Endothelial cell of umbilical vein (primary cell): ENCODE measurements around the gene PLAGL1. TPM values are rescaled to one million over a fixed set of nuclear protein-coding genes. Genes with fewer than 3 reads are reported as not detected.

Experiments
- BruUV-seq: library from RNA; stranded (reverse); fragments of 400-500 nt; replicated peaks from 2 replicates; lab custom pipeline; 2021; lab: Mats Ljungman, UMichigan
- CTCF ChIA-PET: fragments of 300-600, 350-600 bp; sonication (Branson Sonifier 250); formaldehyde crosslinking; loops from one replicate; lab custom pipeline; 2021; ENCODE audit warnings: antibody characterized with exemption, inconsistent platforms; lab: Charles Lee
- POLR2A ChIA-PET: fragments of 300-600, 350-600 bp; sonication (Branson Sonifier 250); formaldehyde crosslinking; loops from one replicate; lab custom pipeline; 2021; ENCODE audit warnings: antibody characterized with exemption, inconsistent platforms; lab: Charles Lee
- DNase-seq: peaks from one replicate; pipeline ENCODE4 v3.0.0-alpha.2; 2011; ENCODE audit warnings: low read depth, low spot score
- FAIRE-seq: peaks from 2 replicates; lab custom pipeline; 2011; peaks lifted over from hg19 to GRCh38; lab: Jason Lieb, UNC
- H2AFZ ChIP-seq: 2 replicates; pipeline ENCODE4 v1.6.0; 2012; ENCODE audit warnings: low read depth, low read length, control low read depth, inconsistent platforms
- H3K27ac ChIP-seq: 2 replicates; pipeline ENCODE4 v1.5.1; 2011; ENCODE audit warnings: low read depth, mild to moderate bottlenecking, control low read depth, low read length, moderate library complexity; ENCODE audit not compliant: insufficient read depth
- H3K27me3 ChIP-seq, 2 experiments: 2 replicates each; pipeline versions ENCODE4 v1.6.0 to v1.6.1; 2011; ENCODE audit warnings: low read length in 2 of 2, mixed read lengths in 1 of 2; ENCODE audit not compliant: control insufficient read depth in 2 of 2, insufficient read depth in 2 of 2
- H3K36me3 ChIP-seq, 2 experiments: 2 replicates in 1 of 2; 3 replicates in 1 of 2; pipeline ENCODE4 v1.5.1; 2011; ENCODE audit warnings: low read length in 2 of 2, mild to moderate bottlenecking in 1 of 2, moderate library complexity in 1 of 2; ENCODE audit not compliant: control insufficient read depth in 2 of 2, insufficient read depth in 2 of 2; ENCODE audit errors: extremely low read depth in 1 of 2
- H3K4me1 ChIP-seq: 3 replicates; pipeline ENCODE4 v1.5.1; 2011; ENCODE audit warnings: mild to moderate bottlenecking, low read length; ENCODE audit not compliant: control insufficient read depth, insufficient read depth; ENCODE audit errors: extremely low read depth
- H3K4me2 ChIP-seq: 2 replicates; pipeline ENCODE4 v1.6.1; 2011; ENCODE audit warnings: low read length, control low read depth, mixed read lengths; ENCODE audit not compliant: insufficient read depth
- H3K4me3 ChIP-seq, 3 experiments: fragments of 200-600 bp in 1 of 3; sonication (generic), shearing (Covaris generic) in 1 of 3; replicated peaks in 1 of 3; 2 replicates each; pipeline ENCODE4 v1.5.1; 2011 to 2016; ENCODE audit warnings: control low read depth in 3 of 3, low read length in 3 of 3, mild to moderate bottlenecking in 2 of 3, inconsistent platforms in 1 of 3, low read depth in 1 of 3, moderate library complexity in 1 of 3; ENCODE audit not compliant: insufficient read depth in 1 of 3
- H3K79me2 ChIP-seq: 2 replicates; pipeline ENCODE4 v1.6.0; 2012; ENCODE audit warnings: low read length, inconsistent platforms; ENCODE audit not compliant: control insufficient read depth, insufficient read depth
- H3K9ac ChIP-seq: replicated peaks from 2 replicates; pipeline ENCODE3; 2011; ENCODE audit warnings: low read length, control low read depth; ENCODE audit not compliant: insufficient read depth; ENCODE audit errors: extremely low read depth
- H3K9me1 ChIP-seq: replicated peaks from 3 replicates; pipeline ENCODE4 v1.6.0; 2011; ENCODE audit warnings: mild to moderate bottlenecking, low read length; ENCODE audit not compliant: control insufficient read depth, insufficient read depth; ENCODE audit errors: extremely low read depth
- H3K9me3 ChIP-seq: replicated peaks from 2 replicates; pipeline ENCODE4 v1.5.1; 2012; ENCODE audit warnings: low read length, inconsistent platforms; ENCODE audit not compliant: control insufficient read depth, insufficient read depth
- H4K20me1 ChIP-seq: replicated peaks from 2 replicates; pipeline ENCODE3; 2011; ENCODE audit warnings: mild to moderate bottlenecking, low read length; ENCODE audit not compliant: control insufficient read depth, insufficient read depth; ENCODE audit errors: extremely low read depth
- EZH2 ChIP-seq: IDR thresholded peaks from 2 replicates; pipeline ENCODE4 v1.6.1; 2012; ENCODE audit warnings: borderline replicate concordance, low read depth, mild to moderate bottlenecking, moderate library complexity, low read length, inconsistent platforms; ENCODE audit not compliant: severe bottlenecking
- FOS ChIP-seq: IDR thresholded peaks from 2 replicates; pipeline ENCODE4 v1.6.1; 2011; ENCODE audit warnings: mild to moderate bottlenecking, low read length, moderate library complexity, borderline replicate concordance; ENCODE audit not compliant: insufficient read depth
- GATA2 ChIP-seq: IDR thresholded peaks from 2 replicates; pipeline ENCODE4 v1.7.0; 2011; ENCODE audit warnings: low read depth, mild to moderate bottlenecking, moderate library complexity, mixed read lengths, low read length; ENCODE audit not compliant: insufficient read length, insufficient read depth
- JUN ChIP-seq: IDR thresholded peaks from 2 replicates; pipeline ENCODE4 v1.6.1; 2011; ENCODE audit warnings: borderline replicate concordance, low read depth; ENCODE audit not compliant: insufficient read length, insufficient read depth
- MAX ChIP-seq: IDR thresholded peaks from 2 replicates; pipeline ENCODE4 v1.6.1; 2011; ENCODE audit not compliant: insufficient read depth, insufficient read length
- MYC ChIP-seq: IDR thresholded peaks from one replicate; pipeline ENCODE4 v1.6.1; 2011; ENCODE audit warnings: mild to moderate bottlenecking, low read depth, low read length
- POLR2A ChIP-seq: IDR thresholded peaks from 2 replicates; pipeline ENCODE4 v1.6.1; 2012; ENCODE audit warnings: low read depth, mild to moderate bottlenecking, control low read depth, low read length
- POLR2AphosphoS5 ChIP-seq: IDR thresholded peaks from 2 replicates; pipeline ENCODE4 v1.6.1; 2012; ENCODE audit warnings: low read depth, mild to moderate bottlenecking, control low read depth, low read length, moderate library complexity; ENCODE audit not compliant: insufficient read depth
- dilution Hi-C: fragments of 300-500 bp; cut with MboI; formaldehyde crosslinking; loops from one replicate; pipeline ENCODE4 v1.15.0; 2019; ENCODE audit warnings: low sequenced_read_pairs; ENCODE audit not compliant: extremely low pct_ligation_motif_present
- intact Hi-C: fragments of 100-400 bp; cut with micrococcal nuclease; formaldehyde crosslinking; loops from one replicate; pipeline ENCODE4 v1.10.0; 2022
- polyA plus RNA-seq, 4 experiments: library from polyadenylated mRNA; depleted of rRNA in 3 of 4; stranded (reverse) in 3 of 4; unstranded in 1 of 4; fragments of >200 nt; gene quantifications; 2 replicates each; pipeline versions ENCODE4 v1.2.1 to v1.2.3, GENCODE V29; 2011 to 2012; ENCODE audit warnings: missing spikeins in 1 of 4
- total RNA-seq: library from RNA; stranded (reverse); gene quantifications from 2 replicates; pipeline ENCODE4 v1.2.3, GENCODE V29; 2021
- TF ChIP-seq, protein P1 (sequence below), 2 donors: IDR thresholded peaks; 1 replicate in 1 of 2; 2 replicates in 1 of 2; pipeline ENCODE4 v1.5.1; 2011; ENCODE audit warnings: low read length in 2 of 2, mild to moderate bottlenecking in 2 of 2, moderate library complexity in 2 of 2, control low read depth in 1 of 2, inconsistent platforms in 1 of 2, low read depth in 1 of 2; ENCODE audit not compliant: insufficient read depth in 1 of 2; ENCODE audit errors: extremely low read depth in 1 of 2

The PLAGL1 gene
- total and polyA plus RNA-seq, 2 donors (not counting 3 experiments of a cell fraction or from before 2014, with no cell fraction given), result 20.9 to 40.4 TPM

DNA sequence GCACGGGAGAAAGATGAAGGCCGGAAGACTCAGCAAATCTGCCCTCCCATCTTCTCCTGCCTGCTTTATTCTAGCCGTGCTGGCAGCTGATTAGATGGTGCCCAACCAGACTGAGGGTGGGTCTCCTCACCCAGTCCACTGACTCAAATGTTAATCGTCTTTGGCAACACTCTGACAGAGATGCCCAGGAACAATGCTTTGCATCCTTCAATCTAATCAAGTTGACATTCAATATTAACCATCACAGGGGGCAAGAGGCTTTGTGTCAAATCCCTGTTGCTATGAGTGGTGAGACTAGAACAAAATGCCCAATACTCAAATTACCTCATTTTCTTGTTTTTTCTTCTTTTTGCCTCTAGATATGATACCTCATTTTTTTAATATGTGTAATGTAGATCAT lies 27.4 kb upstream of the PLAGL1 start:
- H4K20me1 ChIP-seq, result no peaks in the 10 kb centered on the region
- intact Hi-C loops, result no loop called here
- BruUV-seq, result no TSS peak
- dilution Hi-C loops, result no loop called here
- no peak overlapping the region for H3K9ac ChIP-seq
- no peaks in the 10 kb centered on the region for H3K9me1 ChIP-seq
- no peak overlapping the region for H3K27ac ChIP-seq
- no peaks in the 10 kb centered on the region for H3K4me1 ChIP-seq
- POLR2A ChIA-PET, result no interaction called here
- H3K4me3 ChIP-seq, result no peak overlapping the region
- DNase-seq (no peak), FAIRE-seq (no peak)
- no peak overlapping the region for H2AFZ ChIP-seq
- H3K36me3 ChIP-seq, result no peaks in the 10 kb centered on the region
- H3K4me2 ChIP-seq, result no peak overlapping the region
- H3K27me3 ChIP-seq, result peaks cover 7 to 15% of the 10 kb centered on the region in 2 experiments
- CTCF ChIA-PET, result no interaction called here
- no peaks in the 10 kb centered on the region for H3K9me3 ChIP-seq
- no peak for TF ChIP-seq GATA2
- no peak for TF ChIP-seq MAX
- no peak for TF ChIP-seq JUN
- TF ChIP-seq, protein P1, sequence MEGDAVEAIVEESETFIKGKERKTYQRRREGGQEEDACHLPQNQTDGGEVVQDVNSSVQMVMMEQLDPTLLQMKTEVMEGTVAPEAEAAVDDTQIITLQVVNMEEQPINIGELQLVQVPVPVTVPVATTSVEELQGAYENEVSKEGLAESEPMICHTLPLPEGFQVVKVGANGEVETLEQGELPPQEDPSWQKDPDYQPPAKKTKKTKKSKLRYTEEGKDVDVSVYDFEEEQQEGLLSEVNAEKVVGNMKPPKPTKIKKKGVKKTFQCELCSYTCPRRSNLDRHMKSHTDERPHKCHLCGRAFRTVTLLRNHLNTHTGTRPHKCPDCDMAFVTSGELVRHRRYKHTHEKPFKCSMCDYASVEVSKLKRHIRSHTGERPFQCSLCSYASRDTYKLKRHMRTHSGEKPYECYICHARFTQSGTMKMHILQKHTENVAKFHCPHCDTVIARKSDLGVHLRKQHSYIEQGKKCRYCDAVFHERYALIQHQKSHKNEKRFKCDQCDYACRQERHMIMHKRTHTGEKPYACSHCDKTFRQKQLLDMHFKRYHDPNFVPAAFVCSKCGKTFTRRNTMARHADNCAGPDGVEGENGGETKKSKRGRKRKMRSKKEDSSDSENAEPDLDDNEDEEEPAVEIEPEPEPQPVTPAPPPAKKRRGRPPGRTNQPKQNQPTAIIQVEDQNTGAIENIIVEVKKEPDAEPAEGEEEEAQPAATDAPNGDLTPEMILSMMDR (IDR thresholded peaks at IDR 0.05; ENCODE audit: extremely low read depth in 1 of 2, insufficient read depth in 1 of 2, low read depth in 1 of 2, low read length in 2 of 2), result no peak
- TF ChIP-seq MYC, result no peak
- no peak for TF ChIP-seq POLR2AphosphoS5
- TF ChIP-seq EZH2, result no peak
- no peak for TF ChIP-seq FOS
- no peak for TF ChIP-seq POLR2A
- no peaks in the 10 kb centered on the region for H3K79me2 ChIP-seq
